Parathyroid adenoma (tissue), 2 donors: ENCODE data around the gene CIAPIN1.

Source experiments
- H2AFZ ChIP-seq: fragments of 300-600 bp; sonication (generic); one replicate; pipeline ENCODE4 v1.7.0; 2017; ENCODE audit warnings: antibody characterized with exemption, mild to moderate bottlenecking
- H3K27ac ChIP-seq: fragments of 300-600 bp; sonication (generic); one replicate; pipeline ENCODE4 v1.7.0; 2017
- H3K27me3 ChIP-seq: fragments of 300-600 bp; sonication (generic); one replicate; pipeline ENCODE4 v1.7.0; 2017; ENCODE audit warnings: low read length; ENCODE audit not compliant: control insufficient read depth, insufficient read depth
- H3K36me3 ChIP-seq: fragments of 300-600 bp; sonication (generic); one replicate; pipeline ENCODE4 v1.7.0; 2017; ENCODE audit warnings: low read length; ENCODE audit not compliant: control insufficient read depth, insufficient read depth
- H3K4me1 ChIP-seq: fragments of 300-600 bp; sonication (generic); one replicate; pipeline ENCODE4 v1.7.0; 2017; ENCODE audit warnings: control low read depth
- H3K4me2 ChIP-seq: fragments of 300-600 bp; sonication (generic); one replicate; pipeline ENCODE4 v1.7.0; 2017; ENCODE audit warnings: low read length
- H3K4me3 ChIP-seq: fragments of 300-600 bp; sonication (generic); one replicate; pipeline ENCODE4 v1.7.0; 2017; ENCODE audit warnings: low read depth, low read length
- H3K79me2 ChIP-seq: fragments of 300-600 bp; sonication (generic); one replicate; pipeline ENCODE4 v1.7.0; 2017; ENCODE audit warnings: control low read depth
- H3K9ac ChIP-seq: fragments of 300-600 bp; sonication (generic); one replicate; pipeline ENCODE4 v1.7.0; 2017; ENCODE audit warnings: mild to moderate bottlenecking
- H3K9me3 ChIP-seq: fragments of 300-600 bp; sonication (generic); one replicate; pipeline ENCODE4 v1.7.0; 2017; ENCODE audit warnings: low read length; ENCODE audit not compliant: control insufficient read depth
- TF ChIP-seq, protein P1 (sequence below): fragments of 300-600 bp; sonication (generic); IDR thresholded peaks from one replicate; pipeline ENCODE4 v1.7.0; 2017; ENCODE audit warnings: antibody characterized with exemption, mild to moderate bottlenecking
- donor health status: primary hyperparathyroidism.

CIAPIN1 gene

DNA sequence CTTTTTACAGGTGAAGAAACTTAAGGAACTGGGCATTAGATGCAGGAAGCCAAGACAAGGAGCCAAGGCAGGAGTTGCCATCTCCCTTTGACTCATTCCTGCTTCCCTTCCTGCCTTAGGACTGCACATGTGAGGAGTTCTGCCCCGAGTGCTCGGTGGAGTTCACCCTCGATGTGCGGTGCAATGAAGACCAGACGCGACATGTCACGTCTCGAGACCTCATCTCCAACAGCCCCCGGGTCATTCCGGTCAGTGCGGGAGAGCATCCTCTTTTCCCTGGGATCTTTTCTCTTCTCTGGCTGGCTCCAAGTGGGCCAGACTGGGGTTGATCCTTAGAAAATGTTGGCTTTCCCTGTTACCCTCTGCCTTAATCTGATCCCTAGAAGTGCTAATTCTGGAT, 21.9 kb upstream of the CIAPIN1 start:
- TF ChIP-seq, protein P1, sequence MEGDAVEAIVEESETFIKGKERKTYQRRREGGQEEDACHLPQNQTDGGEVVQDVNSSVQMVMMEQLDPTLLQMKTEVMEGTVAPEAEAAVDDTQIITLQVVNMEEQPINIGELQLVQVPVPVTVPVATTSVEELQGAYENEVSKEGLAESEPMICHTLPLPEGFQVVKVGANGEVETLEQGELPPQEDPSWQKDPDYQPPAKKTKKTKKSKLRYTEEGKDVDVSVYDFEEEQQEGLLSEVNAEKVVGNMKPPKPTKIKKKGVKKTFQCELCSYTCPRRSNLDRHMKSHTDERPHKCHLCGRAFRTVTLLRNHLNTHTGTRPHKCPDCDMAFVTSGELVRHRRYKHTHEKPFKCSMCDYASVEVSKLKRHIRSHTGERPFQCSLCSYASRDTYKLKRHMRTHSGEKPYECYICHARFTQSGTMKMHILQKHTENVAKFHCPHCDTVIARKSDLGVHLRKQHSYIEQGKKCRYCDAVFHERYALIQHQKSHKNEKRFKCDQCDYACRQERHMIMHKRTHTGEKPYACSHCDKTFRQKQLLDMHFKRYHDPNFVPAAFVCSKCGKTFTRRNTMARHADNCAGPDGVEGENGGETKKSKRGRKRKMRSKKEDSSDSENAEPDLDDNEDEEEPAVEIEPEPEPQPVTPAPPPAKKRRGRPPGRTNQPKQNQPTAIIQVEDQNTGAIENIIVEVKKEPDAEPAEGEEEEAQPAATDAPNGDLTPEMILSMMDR, result no peak
- Histone ChIP-seq H3K36me3 (no peaks in the 10 kb centered on the region), H3K9ac (no peak overlapping the region), H3K4me1 (peaks cover 11% of the 10 kb centered on the region), H2AFZ (no peak overlapping the region), H3K4me3 (no peak overlapping the region), H3K4me2 (no peak overlapping the region), H3K9me3 (no peaks in the 10 kb centered on the region), H3K27me3 (no peaks in the 10 kb centered on the region), H3K27ac (no peak overlapping the region), H3K79me2 (peaks cover 3% of the 10 kb centered on the region)

DNA sequence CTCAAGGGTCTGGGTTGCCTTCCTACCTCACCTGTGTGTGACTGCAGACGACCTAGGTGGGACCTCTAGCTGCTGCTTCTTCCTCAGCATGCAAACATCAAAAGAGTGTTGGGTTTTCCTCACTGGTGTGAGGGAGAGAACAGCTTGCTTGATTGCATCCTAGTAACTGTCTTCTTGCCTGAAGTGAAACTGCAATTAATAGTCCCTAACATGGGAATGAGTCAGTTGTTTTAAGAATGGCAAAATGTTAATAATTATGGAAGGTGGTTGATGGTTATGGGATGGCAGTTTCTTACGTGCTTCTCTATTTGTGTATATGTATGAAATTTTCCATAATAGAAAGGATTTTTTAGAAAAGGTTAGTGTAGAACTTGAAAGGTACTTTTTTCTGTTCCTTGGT, 21.2 kb upstream of the CIAPIN1 start:
- Histone ChIP-seq H3K36me3 (no peaks in the 10 kb centered on the region), H3K4me1 (peaks cover 17% of the 10 kb centered on the region), H2AFZ (no peak overlapping the region), H3K9me3 (no peaks in the 10 kb centered on the region), H3K4me3 (no peak overlapping the region), H3K4me2 (no peak overlapping the region), H3K79me2 (peaks cover 8% of the 10 kb centered on the region), H3K9ac (no peak overlapping the region), H3K27me3 (no peaks in the 10 kb centered on the region), H3K27ac (no peak overlapping the region)
- TF ChIP-seq, protein P1, result no peak

DNA sequence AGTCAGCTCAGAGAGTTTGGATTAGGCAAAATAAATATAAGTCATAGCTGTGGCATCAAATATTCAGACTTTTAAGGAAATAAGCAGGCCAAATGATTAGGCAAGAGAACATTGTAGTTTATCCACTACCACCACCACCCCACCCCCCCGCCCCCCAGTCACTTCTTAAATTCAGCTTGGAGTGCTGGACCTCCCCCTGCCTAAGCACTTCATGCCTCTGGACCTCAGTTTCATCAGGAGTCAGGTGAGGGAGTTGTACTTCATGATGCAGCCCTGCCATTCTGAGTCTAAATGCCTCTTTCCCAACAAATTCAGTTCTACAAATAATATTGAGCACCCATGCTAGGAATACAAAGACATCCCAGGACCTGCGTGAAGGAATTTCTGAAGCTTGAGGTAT, 17.3 kb upstream of the CIAPIN1 start:
- TF ChIP-seq, protein P1, result no peak
- H3K27me3 ChIP-seq, result no peaks in the 10 kb centered on the region
- no peak overlapping the region for H3K4me3 ChIP-seq
- no peak overlapping the region for H2AFZ ChIP-seq
- no peak overlapping the region for H3K9ac ChIP-seq
- H3K9me3 ChIP-seq, result no peaks in the 10 kb centered on the region
- H3K27ac ChIP-seq, result no peak overlapping the region
- H3K36me3 ChIP-seq, result no peaks in the 10 kb centered on the region
- peaks cover 9% of the 10 kb centered on the region for H3K4me1 ChIP-seq
- H3K79me2 ChIP-seq, result peaks cover 13% of the 10 kb centered on the region
- H3K4me2 ChIP-seq, result no peak overlapping the region

DNA sequence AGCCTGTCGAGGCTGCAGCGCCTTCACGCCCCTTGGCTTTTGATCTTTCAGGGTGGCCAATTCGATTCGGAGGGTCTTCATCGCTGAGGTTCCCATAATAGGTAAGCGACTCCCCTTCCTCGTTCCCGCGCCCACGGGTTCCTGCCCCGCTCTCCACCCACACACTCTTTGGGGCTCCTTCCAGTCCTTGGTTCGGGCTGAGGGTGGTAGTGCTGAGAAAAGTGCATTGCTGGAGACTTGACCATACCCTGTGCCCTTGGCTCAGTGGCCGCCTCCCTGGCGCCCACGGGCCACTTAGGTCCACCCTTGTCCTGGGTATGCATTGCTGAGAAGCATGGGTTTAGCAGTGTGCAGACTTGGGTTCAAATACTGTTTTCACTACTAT, 15.8 kb upstream of the CIAPIN1 start:
- no peak overlapping the region for H3K9ac ChIP-seq
- no peaks in the 10 kb centered on the region for H3K9me3 ChIP-seq
- H3K27me3 ChIP-seq, result no peaks in the 10 kb centered on the region
- H2AFZ ChIP-seq, result peak overlapping the region; percentile 60
- peaks cover 13% of the 10 kb centered on the region for H3K79me2 ChIP-seq
- H3K27ac ChIP-seq, result no peak overlapping the region
- H3K4me2 ChIP-seq, result peak overlapping the region; percentile 82
- no peaks in the 10 kb centered on the region for H3K36me3 ChIP-seq
- peaks cover 9% of the 10 kb centered on the region for H3K4me1 ChIP-seq
- peak overlapping the region; percentile 64 for H3K4me3 ChIP-seq
- TF ChIP-seq, protein P1, result no peak

DNA sequence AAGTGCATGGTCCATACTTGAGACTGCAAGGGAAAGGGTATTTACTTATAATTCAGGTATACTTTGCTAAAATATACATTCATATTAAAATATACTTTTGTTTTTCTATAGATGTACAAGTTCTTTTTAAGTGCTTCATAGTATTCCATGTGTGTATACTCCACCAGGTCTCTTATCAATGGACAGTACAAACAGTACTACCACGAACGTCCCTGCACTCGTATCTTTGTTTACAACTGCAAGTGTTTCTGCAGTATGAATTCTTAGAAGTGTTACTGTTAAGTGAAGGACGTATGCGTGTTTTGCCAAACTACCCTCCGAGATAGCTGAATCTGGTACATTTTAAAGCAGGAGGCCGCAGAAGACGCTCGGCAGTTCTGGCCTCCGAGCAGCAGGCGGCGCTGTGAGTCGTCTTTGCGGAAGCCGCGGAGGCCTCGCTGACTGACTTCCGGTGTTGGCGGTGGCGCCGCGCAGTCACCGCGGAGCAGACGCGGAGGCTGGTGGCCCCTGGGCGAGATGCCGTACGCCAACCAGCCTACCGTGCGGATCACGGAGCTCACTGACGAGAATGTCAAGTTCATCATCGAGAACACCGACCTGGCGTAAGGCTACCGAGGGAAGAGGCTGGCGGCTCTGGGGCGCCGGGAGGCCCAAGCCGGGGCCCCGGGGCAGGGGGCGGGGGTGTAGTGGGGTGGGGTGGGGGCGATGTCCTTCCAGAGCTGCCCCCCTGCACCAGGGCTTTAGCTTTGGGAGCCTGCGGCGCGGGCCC, 15.2 kb upstream of the CIAPIN1 start, which contains the start of gene POLR2C:
TSS of gene POLR2C (plus strand) at position 471 of the 769 bp plus-strand sequence. CDS start at position 517, 46 bp downstream.
- Histone ChIP-seq H3K4me1 (peaks cover 9% of the 10 kb centered on the region), H3K9me3 (no peaks in the 10 kb centered on the region), H3K36me3 (no peaks in the 10 kb centered on the region), H3K4me2 (peak within 1 kb of the TSS; percentile 82), H3K9ac (no peak within 1 kb of the TSS), H2AFZ (peak within 1 kb of the TSS; percentile 60), H3K79me2 (peaks cover 13% of the 10 kb centered on the region), H3K27me3 (no peaks in the 10 kb centered on the region), H3K4me3 (peak within 1 kb of the TSS; percentile 64), H3K27ac (peak within 1 kb of the TSS; percentile 42)
- TF ChIP-seq, protein P1, result peak; percentile 96
